ENCODE results near the gene ANKRD31.
"Not testable (repeated sequence)": the region's sequence is repeated elsewhere in the genome, so short reads cannot be mapped to it uniquely, and the experiment has no call there.

The ANKRD31 gene

DNA sequence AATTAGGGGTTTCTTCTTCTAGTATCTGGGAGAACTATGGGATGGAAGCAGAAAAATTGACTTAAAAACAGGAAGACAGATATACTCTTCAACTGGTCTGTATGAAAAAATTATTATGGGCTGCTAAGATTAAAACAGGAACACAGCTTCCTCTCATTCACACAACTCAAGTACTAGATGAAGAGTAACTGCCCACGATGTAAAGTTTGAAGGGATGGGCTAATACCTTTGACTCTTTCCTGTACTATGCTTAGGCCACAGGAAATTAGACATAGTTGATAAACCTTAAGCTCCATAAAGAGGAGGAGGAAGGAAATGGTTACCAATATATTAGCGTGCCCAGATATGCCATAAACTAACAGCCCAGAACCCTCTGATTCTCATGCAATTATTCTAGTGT is 88.6 kb downstream of the ANKRD31 start:
- FAIRE-seq (no peak), DNase-seq (ENCODE audit: low spot score) (no peak)

DNA sequence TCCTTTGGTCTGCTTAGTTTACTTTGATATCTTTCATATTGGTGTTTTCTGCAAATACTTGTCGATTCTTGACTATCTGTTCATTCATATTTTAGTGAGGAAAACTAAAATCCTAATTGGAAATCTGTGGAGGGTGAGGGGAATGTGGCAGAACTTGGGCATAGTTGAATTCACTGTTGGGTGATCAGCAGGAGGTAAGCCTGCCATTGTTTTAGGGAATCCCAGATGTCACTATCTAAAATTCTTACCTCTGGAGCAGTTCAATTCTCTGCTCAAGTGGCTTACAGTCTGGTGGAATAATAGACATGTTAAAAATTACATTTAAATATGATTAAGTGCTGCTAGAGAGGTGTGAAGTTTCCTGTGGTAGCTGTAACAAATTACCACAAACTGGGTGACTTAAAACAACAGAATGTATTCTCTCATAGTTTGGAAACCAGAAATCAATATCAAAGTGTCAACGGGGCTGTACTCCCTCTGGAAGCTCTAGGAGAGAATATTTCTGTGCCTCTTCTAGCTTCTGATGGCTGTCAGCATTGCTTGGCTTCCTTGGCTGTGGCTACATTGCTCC is 94.0 kb downstream of the ANKRD31 start:
- FAIRE-seq: no peak
- DNase-seq (ENCODE audit: low spot score): no peak

DNA sequence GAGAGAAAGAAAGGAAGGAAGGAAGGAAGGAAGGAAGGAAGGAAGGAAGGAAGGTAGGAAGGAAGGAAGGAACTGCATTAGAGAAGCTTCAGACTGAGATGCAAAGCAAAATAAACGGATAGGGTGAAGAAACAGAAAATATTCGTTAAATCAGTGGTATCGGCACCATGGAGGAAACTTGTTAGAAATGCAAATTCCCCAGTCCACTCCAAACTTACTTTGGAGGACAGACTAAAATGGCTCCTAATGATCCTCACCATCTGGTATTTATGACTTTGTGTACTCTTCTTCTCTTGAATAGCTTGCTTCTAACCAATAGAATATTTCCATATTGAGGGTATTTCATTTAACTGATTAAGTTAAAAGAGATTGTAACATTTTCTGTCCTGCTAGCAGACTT is 96.4 kb downstream of the ANKRD31 start:
- FAIRE-seq (no peak), DNase-seq (ENCODE audit: low spot score) (no peak)

DNA sequence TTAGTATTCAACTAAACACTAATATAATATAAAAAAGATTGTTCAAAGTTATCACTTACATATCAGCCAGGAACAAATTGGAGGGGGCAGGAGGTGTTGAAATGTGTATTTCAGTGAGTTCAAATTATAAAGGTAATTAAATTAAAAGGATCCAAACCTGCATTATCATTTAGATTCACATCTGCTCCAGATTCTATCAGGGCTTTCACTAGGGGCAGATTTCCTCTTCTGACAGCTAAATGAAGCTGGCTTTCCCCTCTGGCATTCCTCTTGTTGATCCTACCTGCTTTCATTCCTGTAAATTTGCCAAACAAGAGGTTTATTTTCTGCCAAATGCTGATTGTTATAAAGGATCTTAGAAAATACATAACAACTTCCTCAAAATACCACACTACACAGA is 98.0 kb downstream of the ANKRD31 start:
- no peak for DNase-seq (ENCODE audit: low spot score)
- no peak for FAIRE-seq

DNA sequence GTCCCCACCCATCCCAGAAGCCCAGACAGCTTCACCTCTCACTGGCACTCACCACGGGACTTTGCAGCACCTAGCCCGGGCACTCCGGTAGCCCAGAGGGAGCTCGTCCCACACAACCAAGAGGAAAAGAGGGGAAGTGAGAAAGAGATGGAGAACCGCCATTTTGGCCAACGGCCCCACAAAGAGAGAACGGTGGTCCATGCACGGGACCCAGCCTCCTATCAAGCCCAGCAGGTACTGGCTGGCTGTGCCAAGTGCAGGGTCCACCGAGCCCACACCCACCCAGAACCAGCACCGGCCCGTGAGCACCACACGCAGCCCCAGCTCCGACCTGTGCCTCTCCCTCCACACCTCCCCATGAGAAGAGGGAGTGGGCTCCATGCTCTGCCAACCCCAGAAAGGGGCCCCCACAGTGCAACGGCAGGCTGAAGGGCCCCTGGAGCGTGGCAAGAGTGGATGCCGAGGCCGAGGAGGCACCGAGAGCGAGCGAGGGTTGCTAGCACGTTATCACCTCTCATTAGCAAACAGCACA is 105.8 kb downstream of the ANKRD31 start:
- no peak for FAIRE-seq
- no peak for DNase-seq (ENCODE audit: low spot score)

DNA sequence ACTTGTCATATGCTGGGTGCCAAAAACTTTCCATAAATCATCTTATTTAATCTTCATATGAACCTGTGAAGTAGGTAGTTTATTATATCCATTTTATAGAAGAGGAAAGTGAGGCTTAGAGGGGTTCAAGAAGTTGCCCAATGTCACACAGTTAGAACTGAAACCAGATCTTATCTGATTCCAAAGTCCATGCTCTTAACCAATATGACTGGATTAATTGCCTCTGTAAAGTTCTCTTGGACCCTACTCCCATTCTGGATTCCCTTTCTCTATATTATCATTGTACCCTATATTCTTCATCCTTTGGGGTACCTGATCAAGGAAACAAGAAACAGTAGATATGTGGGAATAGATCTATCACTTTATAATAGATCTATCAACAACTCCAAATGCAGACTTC is 119.8 kb downstream of the ANKRD31 start:
- DNase-seq (ENCODE audit: low spot score): no peak
- no peak for FAIRE-seq

DNA sequence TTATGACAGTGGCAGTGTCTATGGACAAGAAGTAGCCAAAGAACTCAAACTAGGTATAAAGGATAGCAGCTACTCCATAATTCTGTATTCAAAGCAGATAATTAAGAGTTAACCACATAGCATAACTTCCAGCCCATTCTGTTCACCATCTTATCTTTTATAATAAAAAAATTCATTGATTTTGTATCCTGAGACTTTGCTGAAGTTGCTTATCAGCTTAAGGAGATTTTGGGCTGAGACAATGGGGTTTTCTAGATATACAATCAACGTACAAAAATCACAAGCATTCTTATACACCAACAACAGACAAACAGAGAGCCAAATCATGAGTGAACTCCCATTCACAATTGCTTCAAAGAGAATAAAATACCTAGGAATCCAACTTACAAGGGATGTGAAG is 122.4 kb downstream of the ANKRD31 start:
- FAIRE-seq: not testable (repeated sequence)

DNA sequence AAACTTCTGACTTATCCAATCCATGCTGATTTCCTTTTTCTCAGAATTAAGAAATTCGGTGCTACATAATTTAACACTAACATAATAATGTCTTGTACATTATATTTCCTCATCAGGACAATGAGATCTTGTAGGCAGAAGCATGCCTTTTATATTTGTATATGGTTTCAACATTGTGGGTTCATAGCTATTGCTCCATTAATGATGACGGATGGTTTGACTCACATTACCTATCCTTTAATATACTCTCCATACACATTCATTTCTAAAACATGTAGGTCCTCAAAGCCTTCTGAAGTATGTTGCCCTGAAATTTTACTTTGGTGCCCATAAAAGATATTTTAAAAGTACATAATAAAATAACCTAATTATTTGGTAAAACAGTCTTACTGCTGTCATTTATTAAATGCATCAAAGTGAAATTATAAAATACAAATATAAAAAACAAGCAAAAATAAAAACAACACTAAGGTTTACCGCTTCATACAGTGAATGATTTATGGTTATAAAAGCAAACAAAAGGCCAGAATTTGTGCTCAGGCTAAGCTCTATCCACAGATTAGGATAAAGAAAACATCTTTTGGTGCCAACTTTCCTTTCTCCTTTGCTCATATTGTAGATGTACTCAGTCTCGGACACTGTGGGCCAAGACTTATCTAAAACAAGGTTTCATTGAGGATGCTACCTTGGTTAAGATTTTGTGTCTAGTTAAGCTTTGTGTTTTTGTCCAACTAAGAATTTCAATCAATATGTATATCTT is 123.1 kb downstream of the ANKRD31 start:
- no peak for DNase-seq (ENCODE audit: low spot score)
- FAIRE-seq: no peak

More for the DNA sequence above, 122.4 kb downstream of the ANKRD31 start:
- not testable (repeated sequence) for DNase-seq (ENCODE audit: low spot score)

DNA sequence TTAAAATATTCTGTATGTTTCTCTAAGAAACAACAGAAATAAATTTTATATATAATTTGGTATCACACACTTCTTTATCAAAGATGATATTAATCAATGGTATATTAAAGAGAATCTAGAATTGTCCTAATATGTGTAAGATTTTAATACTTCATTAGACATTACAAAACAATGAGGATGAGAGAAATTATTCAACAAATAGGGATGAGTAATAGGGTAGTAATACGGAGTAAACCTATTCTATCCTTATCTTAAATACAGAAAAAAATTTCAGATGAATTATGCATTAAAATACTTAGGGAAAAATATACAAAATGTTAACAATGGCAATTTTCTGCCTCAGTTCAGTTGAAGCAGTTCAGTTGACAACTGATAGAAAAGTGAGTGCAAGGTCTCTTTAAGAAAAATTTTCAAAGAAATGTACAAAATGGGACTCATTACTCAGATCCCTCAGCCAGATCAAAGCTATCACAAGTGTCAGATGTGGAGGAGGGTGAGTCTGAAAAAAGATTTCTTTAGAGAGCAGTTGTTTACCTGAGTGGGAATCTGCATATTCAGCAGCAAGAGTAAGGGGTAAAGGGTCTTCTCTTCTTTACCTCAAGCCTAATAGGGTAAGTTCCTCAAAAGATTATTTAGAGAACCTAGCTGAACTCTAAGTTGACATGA is 127.6 kb downstream of the ANKRD31 start:
- FAIRE-seq (no peak), DNase-seq (ENCODE audit: low spot score) (no peak)

DNA sequence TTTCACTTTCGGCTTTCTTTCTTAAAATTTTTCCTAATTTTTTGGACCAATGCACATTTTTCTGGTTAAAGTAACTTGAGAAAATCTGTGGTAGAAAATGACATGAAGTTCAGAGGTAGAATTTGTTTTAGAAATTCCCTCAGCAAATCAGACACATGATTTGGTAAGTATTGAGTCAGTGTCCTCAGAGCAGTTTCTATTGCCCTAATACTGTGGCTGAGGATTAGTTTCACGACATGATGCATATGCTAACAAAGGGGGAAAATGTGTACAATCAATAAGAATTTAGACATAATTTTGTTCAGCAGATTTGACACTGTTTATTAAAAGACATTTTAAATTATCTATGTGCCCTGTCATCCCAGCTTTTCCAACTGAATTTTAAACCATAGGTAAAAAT is 128.2 kb downstream of the ANKRD31 start:
- DNase-seq (ENCODE audit: low spot score) (no peak), FAIRE-seq (no peak)

DNA sequence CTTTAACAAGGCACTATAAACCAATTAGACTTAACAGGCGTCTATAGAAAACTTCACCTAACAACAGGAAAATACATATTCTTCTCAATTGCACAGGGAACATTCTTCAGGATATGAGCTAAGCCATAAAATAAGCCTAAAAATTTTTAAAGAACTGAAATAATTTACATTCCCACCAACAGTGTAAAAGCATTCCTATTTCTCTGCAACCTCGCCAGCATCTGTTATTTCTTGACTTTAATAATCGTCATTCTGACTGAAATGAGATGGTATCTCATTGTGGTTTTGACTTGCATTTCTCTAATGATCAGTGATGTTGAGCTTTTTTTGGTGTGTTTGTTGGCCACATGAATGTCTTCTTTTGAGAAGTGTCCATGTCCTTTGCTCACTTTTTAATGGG is 140.7 kb downstream of the ANKRD31 start:
- not testable (repeated sequence) for FAIRE-seq

DNA sequence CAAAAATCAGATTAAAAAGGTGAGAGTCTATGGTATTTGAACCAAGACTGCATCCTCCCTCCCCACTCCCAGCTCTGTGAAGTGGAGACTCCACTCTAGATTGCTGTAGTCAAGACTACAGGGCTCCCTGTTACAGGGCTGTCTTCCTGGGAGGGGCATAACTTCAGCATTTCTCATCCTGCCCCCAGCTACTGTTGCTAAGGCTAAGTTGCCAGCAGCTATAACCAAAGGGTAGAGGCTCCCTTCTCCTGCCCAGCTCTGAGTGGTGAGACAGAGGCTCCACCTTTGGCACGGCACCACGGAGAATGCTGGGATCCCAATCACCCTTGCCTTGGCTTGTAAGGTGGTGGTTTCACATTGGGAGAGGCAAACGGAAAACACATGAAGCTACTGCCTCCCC is 145.1 kb downstream of the ANKRD31 start:
- DNase-seq (ENCODE audit: low spot score): no peak
- no peak for FAIRE-seq

More for the DNA sequence above, 140.7 kb downstream of the ANKRD31 start:
- DNase-seq (ENCODE audit: low spot score): not testable (repeated sequence)

DNA sequence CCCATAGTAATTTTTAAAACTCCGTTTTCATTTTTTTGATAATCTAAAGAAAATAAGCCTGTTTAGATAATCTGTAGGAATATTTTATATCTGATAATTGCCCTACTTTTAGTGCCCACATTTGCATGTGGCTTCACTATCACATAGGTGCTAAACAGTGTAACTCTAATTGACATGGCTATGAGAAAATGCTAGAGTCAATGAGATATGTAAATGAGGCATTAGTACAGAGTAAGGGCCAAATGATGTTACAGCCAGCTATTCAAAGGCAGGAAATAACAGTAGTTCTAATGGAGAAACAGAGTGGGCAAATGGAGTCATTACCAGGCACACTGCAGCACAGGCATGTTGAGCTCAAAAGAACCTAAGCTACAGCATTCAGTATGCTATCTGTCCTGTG is 147.0 kb downstream of the ANKRD31 start:
- no peak for DNase-seq (ENCODE audit: low spot score)
- no peak for FAIRE-seq

DNA sequence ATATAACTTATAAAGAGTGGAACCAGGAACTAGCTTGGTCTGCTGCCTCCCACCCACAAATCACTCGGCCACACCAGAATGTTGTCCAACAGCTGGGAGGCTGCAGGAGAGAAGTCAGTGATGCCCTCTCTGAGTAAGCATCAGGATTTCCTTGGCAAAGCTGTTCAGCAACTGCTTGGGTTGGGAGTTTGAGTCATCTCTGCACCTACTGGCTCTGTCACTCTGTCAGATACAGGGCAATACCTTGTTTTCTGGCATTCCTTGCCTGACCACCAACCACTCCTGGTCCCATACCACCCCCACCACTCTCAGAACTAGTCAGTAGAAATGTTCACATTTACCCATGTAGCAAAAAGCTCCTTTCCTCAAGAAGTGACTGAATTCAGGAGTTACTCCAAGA is 147.5 kb downstream of the ANKRD31 start:
- FAIRE-seq (no peak), DNase-seq (ENCODE audit: low spot score) (no peak)

DNA sequence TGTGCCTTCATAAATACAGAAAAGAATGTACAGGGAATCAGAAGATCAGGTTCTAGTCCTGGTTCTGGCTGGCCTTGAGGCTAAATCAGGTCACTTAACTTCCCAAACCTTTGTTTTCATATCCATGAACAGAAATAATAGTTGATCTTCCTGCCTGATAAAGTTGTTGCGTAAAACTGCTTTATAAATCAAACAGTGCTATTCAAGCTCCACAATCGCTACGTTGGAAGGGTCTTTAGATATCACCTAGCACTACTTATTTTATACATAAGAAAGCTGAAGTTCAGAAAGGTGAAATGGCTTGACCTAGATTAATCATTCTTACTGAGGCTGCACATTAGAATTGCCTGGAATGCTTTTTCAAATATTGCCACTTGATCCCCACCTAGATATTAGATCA is 148.0 kb downstream of the ANKRD31 start:
- FAIRE-seq: no peak
- no peak for DNase-seq (ENCODE audit: low spot score)

DNA sequence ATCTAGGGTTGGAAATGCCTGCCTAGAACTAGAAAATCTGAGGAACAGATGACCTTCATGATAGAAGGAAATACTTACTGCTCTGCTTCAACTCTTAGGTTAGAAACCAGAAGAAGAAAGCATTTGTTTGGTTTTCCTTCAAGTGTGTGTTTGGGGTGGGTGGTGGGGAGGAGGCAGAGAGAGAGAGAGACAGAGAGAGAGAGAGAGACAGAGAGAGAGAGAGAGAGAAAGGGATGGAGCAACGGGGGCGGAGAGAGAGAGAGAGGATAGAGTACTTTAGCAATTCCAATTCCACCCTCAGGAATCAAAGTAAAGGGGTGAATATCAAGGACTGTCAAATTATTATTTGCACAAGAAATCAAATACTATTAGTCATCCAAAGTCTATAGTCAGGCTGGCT is 155.2 kb downstream of the ANKRD31 start:
- FAIRE-seq (no peak), DNase-seq (ENCODE audit: low spot score) (no peak)

DNA sequence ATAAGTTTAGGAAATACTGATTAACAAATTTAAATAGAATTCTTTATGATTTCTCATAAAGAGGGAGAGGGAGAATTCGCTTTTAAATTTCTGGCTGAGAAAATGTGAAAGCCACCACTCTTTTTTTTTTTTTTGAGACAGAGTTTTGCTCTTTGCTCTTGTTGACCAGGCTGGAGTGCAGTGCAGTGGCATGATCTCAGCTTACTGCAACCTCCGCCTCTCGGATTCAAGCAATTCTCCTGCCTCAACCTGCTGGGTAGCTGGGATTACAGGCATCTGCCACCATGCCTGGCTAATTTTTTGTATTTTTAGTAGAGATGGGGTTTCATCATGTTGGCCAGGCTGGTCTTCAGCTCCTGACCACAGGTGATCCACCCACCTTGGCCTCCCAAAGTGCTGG is 157.3 kb downstream of the ANKRD31 start:
- not testable (repeated sequence) for FAIRE-seq; DNase-seq (ENCODE audit: low spot score)

DNA sequence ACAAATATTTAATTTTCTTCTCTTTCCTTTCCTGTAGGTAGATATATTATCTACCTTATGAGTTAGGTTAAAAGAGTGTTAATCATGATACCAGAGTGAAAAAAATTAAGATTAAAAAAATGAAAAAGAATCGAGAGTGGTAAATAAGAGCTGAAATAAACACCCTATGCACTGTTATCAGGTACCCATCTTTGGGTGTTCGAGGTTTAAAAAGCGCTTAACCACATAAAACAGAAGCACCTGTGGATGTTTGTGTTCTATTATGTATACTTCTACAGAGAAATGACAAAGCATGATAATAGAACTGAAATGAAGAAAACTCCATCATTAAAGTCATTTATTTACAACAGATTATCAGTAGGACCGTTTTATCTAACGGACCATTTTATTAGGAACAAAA is 158.7 kb downstream of the ANKRD31 start:
- FAIRE-seq: no peak
- no peak for DNase-seq (ENCODE audit: low spot score)

DNA sequence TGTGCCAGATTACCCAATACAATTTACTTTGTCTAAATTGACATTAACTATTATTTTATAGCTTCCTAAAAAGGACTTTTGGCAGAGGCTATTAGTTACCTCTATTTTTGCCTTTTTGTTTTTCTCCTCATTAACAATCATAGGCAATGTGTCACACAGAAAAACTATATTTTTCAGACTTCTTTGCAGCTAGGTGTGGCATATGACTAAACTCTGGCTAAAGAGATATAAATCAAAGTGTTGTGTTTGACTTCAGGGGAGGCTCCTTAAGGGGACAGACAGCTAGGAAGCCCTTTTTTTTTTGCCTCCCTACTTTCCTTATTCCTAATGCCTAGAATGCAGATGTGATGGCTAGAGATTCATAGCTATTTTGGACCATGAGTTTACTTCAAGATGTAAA is 164.6 kb downstream of the ANKRD31 start:
- FAIRE-seq: no peak
- no peak for DNase-seq (ENCODE audit: low spot score)

DNA sequence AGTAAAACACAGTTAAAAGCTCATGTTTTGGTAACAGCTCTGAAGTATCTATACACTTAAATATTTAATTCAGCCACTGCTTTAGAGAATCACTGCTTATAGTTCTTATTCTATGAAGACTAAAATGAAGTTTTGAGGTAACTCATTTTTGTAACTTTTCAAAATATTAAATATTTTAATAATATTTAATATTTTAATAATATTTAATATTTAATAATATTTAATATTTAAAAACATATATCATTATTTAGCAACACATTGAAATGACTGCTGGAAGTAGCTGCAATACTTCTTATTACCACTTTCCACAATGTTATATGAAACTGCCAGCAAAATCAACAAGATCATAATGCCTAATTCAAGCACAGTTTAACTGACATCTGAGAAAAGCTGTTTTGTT is 165.6 kb downstream of the ANKRD31 start:
- FAIRE-seq: no peak

DNA sequence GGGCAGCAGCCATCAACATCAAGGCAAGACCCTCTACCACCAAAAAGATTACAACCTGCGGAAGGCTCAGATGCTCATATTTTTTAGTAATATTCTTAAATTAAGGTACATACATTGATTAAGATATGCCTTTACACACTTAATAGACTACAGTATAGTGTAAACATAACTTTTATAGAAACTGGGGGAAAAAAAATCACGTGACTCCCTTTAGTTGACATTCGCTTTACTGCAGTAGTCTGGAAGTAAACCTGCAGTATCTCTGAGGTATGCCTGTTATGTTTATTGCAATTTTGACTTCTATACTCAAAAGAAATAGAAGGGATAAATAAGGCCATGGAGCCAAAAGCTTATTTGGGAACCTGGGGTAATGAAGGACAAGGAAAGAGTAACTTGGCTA is 169.2 kb downstream of the ANKRD31 start:
- DNase-seq (ENCODE audit: low spot score) (no peak), FAIRE-seq (no peak)

More for the DNA sequence above, 165.6 kb downstream of the ANKRD31 start:
- no peak for DNase-seq (ENCODE audit: low spot score)

DNA sequence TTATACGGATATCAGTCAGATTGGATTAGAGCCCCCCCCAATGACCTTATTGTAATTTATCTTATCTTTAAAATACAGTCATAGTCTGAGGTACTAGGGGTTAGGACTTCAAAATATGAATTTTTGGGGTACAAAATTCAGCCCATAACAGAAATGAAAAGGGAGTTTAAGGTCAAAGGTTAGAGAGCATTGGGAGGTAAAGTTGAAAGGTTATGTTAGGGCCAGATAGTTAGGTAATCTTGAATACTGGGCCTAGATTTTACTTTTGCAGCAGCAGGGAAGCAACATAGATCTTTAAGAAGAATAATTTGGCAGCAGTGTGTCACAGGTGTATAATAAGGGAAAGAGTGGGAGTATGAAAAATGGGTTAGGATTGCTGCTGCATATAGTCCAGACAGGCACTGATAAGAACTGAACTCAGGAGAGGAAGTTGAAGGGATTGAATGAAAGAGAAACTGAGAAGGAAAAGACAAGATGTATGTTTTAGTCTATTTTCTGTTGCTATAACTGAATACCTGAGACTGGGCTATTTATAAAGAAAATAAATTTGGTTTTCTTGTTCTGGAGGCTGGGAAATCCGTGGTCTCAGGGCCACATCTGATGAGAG is 173.7 kb downstream of the ANKRD31 start:
- FAIRE-seq: no peak
- DNase-seq (ENCODE audit: low spot score): no peak
